GM21360 (cell line): ENCODE data around the gene PAK4.

Source experiments
- ATAC-seq: cut with Tn5 transposase; IDR thresholded peaks from one replicate; pipeline ENCODE4 v1.9.1; 2021; ENCODE audit warnings: mild to moderate bottlenecking, moderate library complexity; ENCODE audit not compliant: unreplicated experiment

Gene PAK4

GRCh38 chr19:39162441-39163043 is 37.0 kb downstream of the PAK4 start:
- no peak for ATAC-seq

GRCh38 chr19:39163621-39164020 is 38.0 kb downstream of the PAK4 start:
- no peak for ATAC-seq

- no peak for ATAC-seq
These were observed 38.7 kb downstream of the PAK4 start for GRCh38 chr19:39164289-39164688.

- no peak for ATAC-seq
These were observed 40.3 kb downstream of the PAK4 start for GRCh38 chr19:39165857-39166256.

- ATAC-seq = no peak
These were observed 41.2 kb downstream of the PAK4 start for GRCh38 chr19:39166571-39167391.

GRCh38 chr19:39167461-39168257 is 42.1 kb downstream of the PAK4 start:
- ATAC-seq = no peak

- ATAC-seq = no peak
These were observed 42.9 kb downstream of the PAK4 start for GRCh38 chr19:39168258-39169142.

- no peak for ATAC-seq
These were observed 43.7 kb downstream of the PAK4 start for GRCh38 chr19:39169143-39169810.

GRCh38 chr19:39170386-39171231 is 45.0 kb downstream of the PAK4 start:
- no peak for ATAC-seq

- no peak for ATAC-seq
These were observed 46.2 kb downstream of the PAK4 start for GRCh38 chr19:39171479-39172465.

GRCh38 chr19:39172700-39173501 is 47.3 kb downstream of the PAK4 start:
- ATAC-seq = no peak

GRCh38 chr19:39173502-39173991 is 48.0 kb downstream of the PAK4 start:
- ATAC-seq = no peak

- no peak for ATAC-seq
These were observed 48.6 kb downstream of the PAK4 start for GRCh38 chr19:39174142-39174541.

- ATAC-seq = no peak
These were observed 49.3 kb downstream of the PAK4 start for GRCh38 chr19:39174558-39175544.

- no peak for ATAC-seq
These were observed 50.0 kb downstream of the PAK4 start for GRCh38 chr19:39175564-39175963.
